HEK293 (cell line): ENCODE results near the gene FBXO28.

Source experiments
- CTCF ChIA-PET: fragments of 350-600 bp; formaldehyde crosslinking; extraction: SDS; loops from one replicate; lab custom pipeline; 2021; ENCODE audit warnings: antibody characterized with exemption; lab: Yijun Ruan, JAX
- POLR2A ChIA-PET: fragments of 300-600 bp; formaldehyde crosslinking; extraction: SDS; loops from one replicate; lab custom pipeline; 2020; ENCODE audit warnings: antibody characterized with exemption, inconsistent platforms; lab: Yijun Ruan, JAX
- H3K27ac ChIP-seq: fragments of 200-500 bp; sonication (Bioruptor generic); 2 replicates; pipeline ENCODE4 v1.5.1; 2014; ENCODE audit warnings: low read depth, low read length, control low read depth, inconsistent platforms; ENCODE audit errors: extremely low read depth
- H3K36me3 ChIP-seq, 2 experiments: fragments of 200-500 bp in 1 of 2; sonication (Bioruptor generic) in 1 of 2; 1 replicate in 1 of 2; 2 replicates in 1 of 2; pipeline ENCODE4 v1.5.1; 2014 to 2017; ENCODE audit warnings: inconsistent platforms in 2 of 2, low read length in 2 of 2; ENCODE audit not compliant: control insufficient read depth in 2 of 2, insufficient read depth in 1 of 2
- H3K4me1 ChIP-seq: fragments of 200-500 bp; sonication (Bioruptor generic); 2 replicates; pipeline ENCODE4 v1.5.1; 2014; ENCODE audit warnings: mild to moderate bottlenecking, low read length, inconsistent platforms; ENCODE audit not compliant: control insufficient read depth, insufficient read depth
- H3K4me3 ChIP-seq: 2 replicates; pipeline ENCODE4 v1.5.1; 2011; ENCODE audit warnings: low read depth, mild to moderate bottlenecking, control low read depth, low read length, moderate library complexity
- H3K9me3 ChIP-seq: fragments of 200-500 bp; sonication (Bioruptor generic); 2 replicates; pipeline ENCODE4 v1.5.1; 2014; ENCODE audit warnings: low read depth, low read length, inconsistent platforms; ENCODE audit not compliant: control insufficient read depth, insufficient read depth
- BCL11A ChIP-seq: fragments of 450-650 bp; formaldehyde crosslinking; IDR thresholded peaks from 2 replicates; pipeline ENCODE4 v1.5.1; 2016; ENCODE audit warnings: low read depth, missing biosample characterization, missing genetic modification characterization
- FEZF1 ChIP-seq: fragments of 450-650 bp; formaldehyde crosslinking; IDR thresholded peaks from 2 replicates; pipeline ENCODE4 v1.5.1; 2016; ENCODE audit warnings: missing biosample characterization, missing genetic modification characterization
- HOXA7 ChIP-seq: sonication (generic); formaldehyde crosslinking; IDR thresholded peaks from 2 replicates; pipeline ENCODE4 v1.8.1; 2022; ENCODE audit warnings: missing genetic modification reagents, borderline replicate concordance
- KLF16 ChIP-seq: fragments of 450-650 bp; formaldehyde crosslinking; IDR thresholded peaks from 2 replicates; pipeline ENCODE4 v1.5.1; 2017; ENCODE audit warnings: missing biosample characterization, missing genetic modification characterization
- SCRT2 ChIP-seq: fragments of 450-650 bp; formaldehyde crosslinking; IDR thresholded peaks from 2 replicates; pipeline ENCODE4 v1.5.1; 2016; ENCODE audit warnings: missing biosample characterization, missing genetic modification characterization
- TCF7L2 ChIP-seq: IDR thresholded peaks from 2 replicates; pipeline ENCODE4 v1.6.1; 2011; ENCODE audit warnings: low read depth, mild to moderate bottlenecking, inconsistent platforms, low read length, moderate library complexity, borderline replicate concordance
- ZNF112 ChIP-seq: fragments of 450-650 bp; formaldehyde crosslinking; IDR thresholded peaks from 2 replicates; pipeline ENCODE4 v1.5.0; 2017; ENCODE audit warnings: missing biosample characterization, missing genetic modification characterization
- ZNF114 ChIP-seq: fragments of 450-650 bp; formaldehyde crosslinking; IDR thresholded peaks from 2 replicates; pipeline ENCODE4 v1.5.0; 2017; ENCODE audit warnings: missing biosample characterization, missing genetic modification characterization
- ZNF16 ChIP-seq: fragments of 450-650 bp; formaldehyde crosslinking; IDR thresholded peaks from 2 replicates; pipeline ENCODE4 v1.5.1; 2016; ENCODE audit warnings: low read depth, missing biosample characterization, missing genetic modification characterization
- ZNF292 ChIP-seq: fragments of 450-650 bp; formaldehyde crosslinking; IDR thresholded peaks from 2 replicates; pipeline ENCODE4 v1.5.1; 2016; ENCODE audit warnings: low read depth, missing biosample characterization, missing genetic modification characterization, borderline replicate concordance
- ZNF561 ChIP-seq: fragments of 450-650 bp; IDR thresholded peaks from 2 replicates; pipeline ENCODE4 v1.5.1; 2018; ENCODE audit warnings: missing biosample characterization, missing genetic modification characterization, borderline replicate concordance
- ZNF658 ChIP-seq: fragments of 450-650 bp; formaldehyde crosslinking; IDR thresholded peaks from 2 replicates; pipeline ENCODE4; 2016; ENCODE audit warnings: missing biosample characterization, missing genetic modification characterization
- TF ChIP-seq, protein P1 (sequence below): fragments of 450-650 bp; formaldehyde crosslinking; IDR thresholded peaks from 2 replicates; pipeline ENCODE4 v1.5.1; 2016; ENCODE audit warnings: missing biosample characterization, missing genetic modification characterization
- TF ChIP-seq, protein P2 (sequence below): fragments of 450-650 bp; formaldehyde crosslinking; IDR thresholded peaks from 2 replicates; pipeline ENCODE4 v1.5.1; 2016; ENCODE audit warnings: missing biosample characterization, missing genetic modification characterization
- TF ChIP-seq, protein P3 (sequence below): sonication (generic); formaldehyde crosslinking; IDR thresholded peaks from 2 replicates; pipeline ENCODE4 v1.8.1; 2022; ENCODE audit warnings: mild to moderate bottlenecking, moderate library complexity, missing genetic modification reagents
- TF ChIP-seq, protein P4 (sequence below): fragments of 450-650 bp; formaldehyde crosslinking; IDR thresholded peaks from 2 replicates; pipeline ENCODE4 v1.5.1; 2016; ENCODE audit warnings: missing biosample characterization, missing genetic modification characterization

The FBXO28 gene

DNA sequence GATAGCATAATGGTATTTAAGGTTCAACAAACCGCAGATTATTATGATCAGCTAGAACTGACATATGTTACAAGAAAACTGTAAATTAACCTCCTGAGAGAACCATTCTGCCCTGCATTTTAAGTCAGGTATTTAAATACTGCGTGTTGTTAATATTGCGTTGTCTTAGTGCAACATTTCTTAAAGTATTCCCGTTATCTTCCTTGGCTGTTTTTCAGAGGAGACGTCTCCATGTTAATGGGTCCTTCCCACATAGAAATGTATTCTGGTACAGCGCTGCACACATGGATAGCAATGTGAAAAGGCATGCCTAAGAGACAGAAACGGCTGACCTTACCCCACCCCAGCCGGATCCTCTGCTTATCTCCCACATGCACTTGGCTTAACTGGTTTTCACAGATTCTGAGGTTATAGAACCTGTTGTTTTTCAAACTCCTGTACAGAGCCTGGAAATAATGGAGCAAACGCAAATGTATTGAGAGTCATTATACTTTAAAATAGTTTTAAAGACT lies 46.3 kb downstream of the FBXO28 start (continued):
- TF ChIP-seq ZNF16 (tag by site-specific recombination) = no peak

DNA sequence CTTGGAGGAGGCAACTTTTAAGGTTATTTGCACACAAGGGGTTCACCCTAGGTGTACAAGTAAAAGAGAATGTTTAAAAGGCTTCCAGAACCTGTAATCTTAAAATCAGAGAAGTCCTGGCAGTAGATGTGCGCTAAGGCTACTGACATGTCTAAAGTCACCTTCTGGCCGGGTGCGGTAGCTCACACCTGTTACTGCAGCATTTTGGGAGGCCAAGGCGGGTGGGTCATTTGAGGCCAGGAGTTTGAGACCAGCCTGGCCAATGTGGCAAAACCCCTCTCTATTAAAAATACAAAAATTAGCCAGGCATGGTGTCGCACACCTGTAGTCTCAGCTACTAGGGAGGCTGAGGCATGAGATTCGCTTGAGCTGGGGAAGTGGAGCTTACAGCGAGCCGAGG lies 48.9 kb downstream of the FBXO28 start:
- CTCF ChIA-PET = interaction anchor here (0.6 to 2.1 kb wide), 3 partner anchors 10 to 84 kb away, joined by 3 to 13 read pairs (median 3); no protein-coding TSS in a partner anchor
- Histone ChIP-seq H3K27ac (no peak overlapping the region), H3K4me1 (no peaks in the 10 kb centered on the region), H3K9me3 (no peaks in the 10 kb centered on the region), H3K4me3 (no peak overlapping the region), H3K36me3 (peaks cover 11 to 39% of the 10 kb centered on the region in 2 experiments; a peak in 2 of 3 replicates)
- TF ChIP-seq ZNF658 (tag by site-specific recombination) (no peak), SCRT2 (tag by site-specific recombination) (peak; percentile 60)
- POLR2A ChIA-PET = interaction anchor here (1.2 kb wide), 1 partner anchor 20 kb away, joined by 4 read pairs; the partner anchor contains the start of gene DEGS1

GRCh38 chr1:224163311-224163710 lies 49.4 kb downstream of the FBXO28 start:
- CTCF ChIA-PET = interaction anchor here (1.2 to 2.1 kb wide), 2 partner anchors 11 to 151 kb away, joined by 3 to 13 read pairs; no protein-coding TSS in a partner anchor
- TF ChIP-seq, protein P1, sequence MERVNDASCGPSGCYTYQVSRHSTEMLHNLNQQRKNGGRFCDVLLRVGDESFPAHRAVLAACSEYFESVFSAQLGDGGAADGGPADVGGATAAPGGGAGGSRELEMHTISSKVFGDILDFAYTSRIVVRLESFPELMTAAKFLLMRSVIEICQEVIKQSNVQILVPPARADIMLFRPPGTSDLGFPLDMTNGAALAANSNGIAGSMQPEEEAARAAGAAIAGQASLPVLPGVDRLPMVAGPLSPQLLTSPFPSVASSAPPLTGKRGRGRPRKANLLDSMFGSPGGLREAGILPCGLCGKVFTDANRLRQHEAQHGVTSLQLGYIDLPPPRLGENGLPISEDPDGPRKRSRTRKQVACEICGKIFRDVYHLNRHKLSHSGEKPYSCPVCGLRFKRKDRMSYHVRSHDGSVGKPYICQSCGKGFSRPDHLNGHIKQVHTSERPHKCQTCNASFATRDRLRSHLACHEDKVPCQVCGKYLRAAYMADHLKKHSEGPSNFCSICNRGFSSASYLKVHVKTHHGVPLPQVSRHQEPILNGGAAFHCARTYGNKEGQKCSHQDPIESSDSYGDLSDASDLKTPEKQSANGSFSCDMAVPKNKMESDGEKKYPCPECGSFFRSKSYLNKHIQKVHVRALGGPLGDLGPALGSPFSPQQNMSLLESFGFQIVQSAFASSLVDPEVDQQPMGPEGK = no peak
- TF ChIP-seq KLF16 (no peak), TCF7L2 (no peak), ZNF561 (tag by site-specific recombination) (no peak), FEZF1 (tag by site-specific recombination) (no peak), HOXA7 (no peak), ZNF114 (no peak), ZNF292 (tag by site-specific recombination) (no peak), BCL11A (tag by site-specific recombination) (no peak), ZNF112 (tag by site-specific recombination) (no peak)
- TF ChIP-seq, protein P2, sequence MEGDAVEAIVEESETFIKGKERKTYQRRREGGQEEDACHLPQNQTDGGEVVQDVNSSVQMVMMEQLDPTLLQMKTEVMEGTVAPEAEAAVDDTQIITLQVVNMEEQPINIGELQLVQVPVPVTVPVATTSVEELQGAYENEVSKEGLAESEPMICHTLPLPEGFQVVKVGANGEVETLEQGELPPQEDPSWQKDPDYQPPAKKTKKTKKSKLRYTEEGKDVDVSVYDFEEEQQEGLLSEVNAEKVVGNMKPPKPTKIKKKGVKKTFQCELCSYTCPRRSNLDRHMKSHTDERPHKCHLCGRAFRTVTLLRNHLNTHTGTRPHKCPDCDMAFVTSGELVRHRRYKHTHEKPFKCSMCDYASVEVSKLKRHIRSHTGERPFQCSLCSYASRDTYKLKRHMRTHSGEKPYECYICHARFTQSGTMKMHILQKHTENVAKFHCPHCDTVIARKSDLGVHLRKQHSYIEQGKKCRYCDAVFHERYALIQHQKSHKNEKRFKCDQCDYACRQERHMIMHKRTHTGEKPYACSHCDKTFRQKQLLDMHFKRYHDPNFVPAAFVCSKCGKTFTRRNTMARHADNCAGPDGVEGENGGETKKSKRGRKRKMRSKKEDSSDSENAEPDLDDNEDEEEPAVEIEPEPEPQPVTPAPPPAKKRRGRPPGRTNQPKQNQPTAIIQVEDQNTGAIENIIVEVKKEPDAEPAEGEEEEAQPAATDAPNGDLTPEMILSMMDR (tag by site-specific recombination) = no peak
- TF ChIP-seq, protein P3, sequence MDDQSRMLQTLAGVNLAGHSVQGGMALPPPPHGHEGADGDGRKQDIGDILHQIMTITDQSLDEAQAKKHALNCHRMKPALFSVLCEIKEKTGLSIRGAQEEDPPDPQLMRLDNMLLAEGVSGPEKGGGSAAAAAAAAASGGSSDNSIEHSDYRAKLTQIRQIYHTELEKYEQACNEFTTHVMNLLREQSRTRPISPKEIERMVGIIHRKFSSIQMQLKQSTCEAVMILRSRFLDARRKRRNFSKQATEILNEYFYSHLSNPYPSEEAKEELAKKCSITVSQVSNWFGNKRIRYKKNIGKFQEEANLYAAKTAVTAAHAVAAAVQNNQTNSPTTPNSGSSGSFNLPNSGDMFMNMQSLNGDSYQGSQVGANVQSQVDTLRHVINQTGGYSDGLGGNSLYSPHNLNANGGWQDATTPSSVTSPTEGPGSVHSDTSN (CRISPR knock-in tag) = no peak
- TF ChIP-seq, protein P4, sequence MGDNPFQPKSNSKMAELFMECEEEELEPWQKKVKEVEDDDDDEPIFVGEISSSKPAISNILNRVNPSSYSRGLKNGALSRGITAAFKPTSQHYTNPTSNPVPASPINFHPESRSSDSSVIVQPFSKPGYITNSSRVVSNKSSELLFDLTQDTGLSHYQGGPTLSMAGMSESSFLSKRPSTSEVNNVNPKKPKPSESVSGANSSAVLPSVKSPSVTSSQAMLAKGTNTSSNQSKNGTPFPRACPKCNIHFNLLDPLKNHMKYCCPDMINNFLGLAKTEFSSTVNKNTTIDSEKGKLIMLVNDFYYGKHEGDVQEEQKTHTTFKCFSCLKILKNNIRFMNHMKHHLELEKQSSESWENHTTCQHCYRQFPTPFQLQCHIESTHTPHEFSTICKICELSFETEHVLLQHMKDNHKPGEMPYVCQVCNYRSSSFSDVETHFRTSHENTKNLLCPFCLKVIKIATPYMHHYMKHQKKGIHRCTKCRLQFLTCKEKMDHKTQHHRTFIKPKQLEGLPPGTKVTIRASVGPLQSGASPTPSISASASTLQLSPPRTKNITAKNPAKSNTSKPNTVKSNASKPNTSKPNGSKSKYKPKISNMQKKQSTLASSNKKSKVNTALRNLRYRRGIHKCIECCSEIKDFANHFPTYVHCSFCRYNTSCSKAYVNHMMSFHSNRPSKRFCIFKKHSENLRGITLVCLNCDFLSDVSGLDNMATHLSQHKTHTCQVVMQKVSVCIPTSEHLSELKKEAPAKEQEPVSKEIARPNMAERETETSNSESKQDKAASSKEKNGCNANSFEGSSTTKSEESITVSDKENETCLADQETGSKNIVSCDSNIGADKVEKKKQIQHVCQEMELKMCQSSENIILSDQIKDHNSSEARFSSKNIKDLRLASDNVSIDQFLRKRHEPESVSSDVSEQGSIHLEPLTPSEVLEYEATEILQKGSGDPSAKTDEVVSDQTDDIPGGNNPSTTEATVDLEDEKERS (tag by site-specific recombination) = no peak
- Histone ChIP-seq H3K36me3 (peaks cover 6 to 33% of the 10 kb centered on the region in 2 experiments; a peak in 2 of 3 replicates), H3K9me3 (no peaks in the 10 kb centered on the region), H3K4me1 (no peaks in the 10 kb centered on the region), H3K27ac (no peak overlapping the region), H3K4me3 (no peak overlapping the region)
- POLR2A ChIA-PET = no interaction called here
